Endothelial cell of umbilical vein (primary cell): ENCODE measurements around the gene KSR1. TPM values are rescaled to one million over a fixed set of nuclear protein-coding genes. Genes with fewer than 3 reads are reported as not detected.

Experiments
- BruUV-seq: library from RNA; stranded (reverse); fragments of 400-500 nt; replicated peaks from 2 replicates; lab custom pipeline; 2021; lab: Mats Ljungman, UMichigan
- CTCF ChIA-PET: fragments of 300-600, 350-600 bp; sonication (Branson Sonifier 250); formaldehyde crosslinking; loops from one replicate; lab custom pipeline; 2021; ENCODE audit warnings: antibody characterized with exemption, inconsistent platforms; lab: Charles Lee
- POLR2A ChIA-PET: fragments of 300-600, 350-600 bp; sonication (Branson Sonifier 250); formaldehyde crosslinking; loops from one replicate; lab custom pipeline; 2021; ENCODE audit warnings: antibody characterized with exemption, inconsistent platforms; lab: Charles Lee
- DNase-seq: peaks from one replicate; pipeline ENCODE4 v3.0.0-alpha.2; 2011; ENCODE audit warnings: low read depth, low spot score
- FAIRE-seq: peaks from 2 replicates; lab custom pipeline; 2011; peaks lifted over from hg19 to GRCh38; lab: Jason Lieb, UNC
- H2AFZ ChIP-seq: 2 replicates; pipeline ENCODE4 v1.6.0; 2012; ENCODE audit warnings: low read depth, low read length, control low read depth, inconsistent platforms
- H3K27ac ChIP-seq: 2 replicates; pipeline ENCODE4 v1.5.1; 2011; ENCODE audit warnings: low read depth, mild to moderate bottlenecking, control low read depth, low read length, moderate library complexity; ENCODE audit not compliant: insufficient read depth
- H3K27me3 ChIP-seq, 2 experiments: 2 replicates each; pipeline versions ENCODE4 v1.6.0 to v1.6.1; 2011; ENCODE audit warnings: low read length in 2 of 2, mixed read lengths in 1 of 2; ENCODE audit not compliant: control insufficient read depth in 2 of 2, insufficient read depth in 2 of 2
- H3K36me3 ChIP-seq, 2 experiments: 2 replicates in 1 of 2; 3 replicates in 1 of 2; pipeline ENCODE4 v1.5.1; 2011; ENCODE audit warnings: low read length in 2 of 2, mild to moderate bottlenecking in 1 of 2, moderate library complexity in 1 of 2; ENCODE audit not compliant: control insufficient read depth in 2 of 2, insufficient read depth in 2 of 2; ENCODE audit errors: extremely low read depth in 1 of 2
- H3K4me1 ChIP-seq: 3 replicates; pipeline ENCODE4 v1.5.1; 2011; ENCODE audit warnings: mild to moderate bottlenecking, low read length; ENCODE audit not compliant: control insufficient read depth, insufficient read depth; ENCODE audit errors: extremely low read depth
- H3K4me2 ChIP-seq: 2 replicates; pipeline ENCODE4 v1.6.1; 2011; ENCODE audit warnings: low read length, control low read depth, mixed read lengths; ENCODE audit not compliant: insufficient read depth
- H3K4me3 ChIP-seq, 3 experiments: fragments of 200-600 bp in 1 of 3; sonication (generic), shearing (Covaris generic) in 1 of 3; replicated peaks in 1 of 3; 2 replicates each; pipeline ENCODE4 v1.5.1; 2011 to 2016; ENCODE audit warnings: control low read depth in 3 of 3, low read length in 3 of 3, mild to moderate bottlenecking in 2 of 3, inconsistent platforms in 1 of 3, low read depth in 1 of 3, moderate library complexity in 1 of 3; ENCODE audit not compliant: insufficient read depth in 1 of 3
- H3K79me2 ChIP-seq: 2 replicates; pipeline ENCODE4 v1.6.0; 2012; ENCODE audit warnings: low read length, inconsistent platforms; ENCODE audit not compliant: control insufficient read depth, insufficient read depth
- H3K9ac ChIP-seq: replicated peaks from 2 replicates; pipeline ENCODE3; 2011; ENCODE audit warnings: low read length, control low read depth; ENCODE audit not compliant: insufficient read depth; ENCODE audit errors: extremely low read depth
- H3K9me1 ChIP-seq: replicated peaks from 3 replicates; pipeline ENCODE4 v1.6.0; 2011; ENCODE audit warnings: mild to moderate bottlenecking, low read length; ENCODE audit not compliant: control insufficient read depth, insufficient read depth; ENCODE audit errors: extremely low read depth
- H3K9me3 ChIP-seq: replicated peaks from 2 replicates; pipeline ENCODE4 v1.5.1; 2012; ENCODE audit warnings: low read length, inconsistent platforms; ENCODE audit not compliant: control insufficient read depth, insufficient read depth
- H4K20me1 ChIP-seq: replicated peaks from 2 replicates; pipeline ENCODE3; 2011; ENCODE audit warnings: mild to moderate bottlenecking, low read length; ENCODE audit not compliant: control insufficient read depth, insufficient read depth; ENCODE audit errors: extremely low read depth
- CTCF ChIP-seq, 2 donors: IDR thresholded peaks; 1 replicate in 1 of 2; 2 replicates in 1 of 2; pipeline ENCODE4 v1.5.1; 2011; ENCODE audit warnings: low read length in 2 of 2, mild to moderate bottlenecking in 2 of 2, moderate library complexity in 2 of 2, control low read depth in 1 of 2, inconsistent platforms in 1 of 2, low read depth in 1 of 2; ENCODE audit not compliant: insufficient read depth in 1 of 2; ENCODE audit errors: extremely low read depth in 1 of 2
- EZH2 ChIP-seq: IDR thresholded peaks from 2 replicates; pipeline ENCODE4 v1.6.1; 2012; ENCODE audit warnings: borderline replicate concordance, low read depth, mild to moderate bottlenecking, moderate library complexity, low read length, inconsistent platforms; ENCODE audit not compliant: severe bottlenecking
- FOS ChIP-seq: IDR thresholded peaks from 2 replicates; pipeline ENCODE4 v1.6.1; 2011; ENCODE audit warnings: mild to moderate bottlenecking, low read length, moderate library complexity, borderline replicate concordance; ENCODE audit not compliant: insufficient read depth
- GATA2 ChIP-seq: IDR thresholded peaks from 2 replicates; pipeline ENCODE4 v1.7.0; 2011; ENCODE audit warnings: low read depth, mild to moderate bottlenecking, moderate library complexity, mixed read lengths, low read length; ENCODE audit not compliant: insufficient read length, insufficient read depth
- JUN ChIP-seq: IDR thresholded peaks from 2 replicates; pipeline ENCODE4 v1.6.1; 2011; ENCODE audit warnings: borderline replicate concordance, low read depth; ENCODE audit not compliant: insufficient read length, insufficient read depth
- MAX ChIP-seq: IDR thresholded peaks from 2 replicates; pipeline ENCODE4 v1.6.1; 2011; ENCODE audit not compliant: insufficient read depth, insufficient read length
- MYC ChIP-seq: IDR thresholded peaks from one replicate; pipeline ENCODE4 v1.6.1; 2011; ENCODE audit warnings: mild to moderate bottlenecking, low read depth, low read length
- POLR2A ChIP-seq: IDR thresholded peaks from 2 replicates; pipeline ENCODE4 v1.6.1; 2012; ENCODE audit warnings: low read depth, mild to moderate bottlenecking, control low read depth, low read length
- POLR2AphosphoS5 ChIP-seq: IDR thresholded peaks from 2 replicates; pipeline ENCODE4 v1.6.1; 2012; ENCODE audit warnings: low read depth, mild to moderate bottlenecking, control low read depth, low read length, moderate library complexity; ENCODE audit not compliant: insufficient read depth
- dilution Hi-C: fragments of 300-500 bp; cut with MboI; formaldehyde crosslinking; loops from one replicate; pipeline ENCODE4 v1.15.0; 2019; ENCODE audit warnings: low sequenced_read_pairs; ENCODE audit not compliant: extremely low pct_ligation_motif_present
- intact Hi-C: fragments of 100-400 bp; cut with micrococcal nuclease; formaldehyde crosslinking; loops from one replicate; pipeline ENCODE4 v1.10.0; 2022
- polyA plus RNA-seq, 4 experiments: library from polyadenylated mRNA; depleted of rRNA in 3 of 4; stranded (reverse) in 3 of 4; unstranded in 1 of 4; fragments of >200 nt; gene quantifications; 2 replicates each; pipeline versions ENCODE4 v1.2.1 to v1.2.3, GENCODE V29; 2011 to 2012; ENCODE audit warnings: missing spikeins in 1 of 4
- total RNA-seq: library from RNA; stranded (reverse); gene quantifications from 2 replicates; pipeline ENCODE4 v1.2.3, GENCODE V29; 2021

KSR1 gene
- total and polyA plus RNA-seq, 2 donors (not counting 3 experiments of a cell fraction or from before 2014, with no cell fraction given), result 35.4 to 80.2 TPM

- peaks cover 28 to 50% of the 10 kb centered on the region in 2 experiments for H3K36me3 ChIP-seq
- H3K9ac ChIP-seq, result no peak overlapping the region
- H3K27me3 ChIP-seq, result no peaks in the 10 kb centered on the region
- no peak overlapping the region for H3K4me3 ChIP-seq
- no peaks in the 10 kb centered on the region for H3K79me2 ChIP-seq
- no peak overlapping the region for H3K4me2 ChIP-seq
- CTCF ChIA-PET, result interaction anchor here (1.6 to 10.3 kb wide), 2 partner anchors 47 to 369 kb away, joined by 5 to 150 read pairs; no protein-coding TSS in a partner anchor
- BruUV-seq, result no TSS peak
- no peaks in the 10 kb centered on the region for H4K20me1 ChIP-seq
- intact Hi-C loops, result no loop called here
- FAIRE-seq, result no peak
- H3K9me3 ChIP-seq, result no peaks in the 10 kb centered on the region
- H3K4me1 ChIP-seq, result peaks cover 14% of the 10 kb centered on the region
- dilution Hi-C loops, result no loop called here
- no peaks in the 10 kb centered on the region for H3K9me1 ChIP-seq
- no peak overlapping the region for H2AFZ ChIP-seq
- DNase-seq, result no peak
- TF ChIP-seq CTCF (IDR thresholded peaks at IDR 0.05; ENCODE audit: extremely low read depth in 1 of 2, insufficient read depth in 1 of 2, low read depth in 1 of 2, low read length in 2 of 2) (no peak), JUN (no peak)
- POLR2A ChIA-PET, result no interaction called here
- no peak overlapping the region for H3K27ac ChIP-seq
These were observed 149.2 kb downstream of the KSR1 start for GRCh38 chr17:27605409-27605808.

GRCh38 chr17:27607521-27608091 is 151.4 kb downstream of the KSR1 start:
- CTCF ChIA-PET, result interaction anchor here (0.5 to 10.3 kb wide), 4 partner anchors 8 to 45 kb away, joined by 3 to 150 read pairs (median 4); no protein-coding TSS in a partner anchor
- intact Hi-C loops, result no loop called here
- no TSS peak for BruUV-seq

More at GRCh38 chr17:27607521-27608091, 151.4 kb downstream of the KSR1 start:
- no peak overlapping the region for H3K27ac ChIP-seq
- POLR2A ChIA-PET, result no interaction called here
- no peaks in the 10 kb centered on the region for H3K27me3 ChIP-seq
- H3K9me3 ChIP-seq, result no peaks in the 10 kb centered on the region
- no peaks in the 10 kb centered on the region for H4K20me1 ChIP-seq
- H2AFZ ChIP-seq, result no peak overlapping the region
- dilution Hi-C loops, result no loop called here
- FAIRE-seq (no peak), DNase-seq (no peak)
- no peak overlapping the region for H3K4me3 ChIP-seq
- no peaks in the 10 kb centered on the region for H3K79me2 ChIP-seq
- no peak overlapping the region for H3K9ac ChIP-seq
- no peaks in the 10 kb centered on the region for H3K9me1 ChIP-seq
- no peak overlapping the region for H3K4me2 ChIP-seq
- TF ChIP-seq CTCF (IDR thresholded peaks at IDR 0.05; ENCODE audit: extremely low read depth in 1 of 2, insufficient read depth in 1 of 2, low read depth in 1 of 2, low read length in 2 of 2) (no peak), FOS (no peak), GATA2 (no peak), MAX (no peak), POLR2AphosphoS5 (no peak), MYC (no peak), EZH2 (no peak), POLR2A (no peak), JUN (no peak)
- H3K4me1 ChIP-seq, result peaks cover 3% of the 10 kb centered on the region
- H3K36me3 ChIP-seq, result peaks cover 29 to 58% of the 10 kb centered on the region in 2 experiments
